Gastroesophageal sphincter (tissue), 3 donors: ENCODE measurements around the gene ADPRH.

Source experiments
- POLR2A ChIP-seq, 2 donors: fragments of 450-650 bp; IDR thresholded peaks; one replicate each; pipeline ENCODE4 v1.6.1; 2017; ENCODE audit warnings: antibody characterized with exemption in 2 of 2, mild to moderate bottlenecking in 2 of 2, moderate library complexity in 1 of 2
- TF ChIP-seq, protein P1 (sequence below), 4 experiments: fragments of 200-600 bp in 2 of 4; fragments of 450-650 bp in 2 of 4; sonication (generic) in 1 of 4; IDR thresholded peaks; one replicate each; pipeline ENCODE4 v1.5.1; 2017 to 2019; ENCODE audit warnings: antibody characterized with exemption in 4 of 4, mild to moderate bottlenecking in 2 of 4, moderate library complexity in 2 of 4

DNA sequence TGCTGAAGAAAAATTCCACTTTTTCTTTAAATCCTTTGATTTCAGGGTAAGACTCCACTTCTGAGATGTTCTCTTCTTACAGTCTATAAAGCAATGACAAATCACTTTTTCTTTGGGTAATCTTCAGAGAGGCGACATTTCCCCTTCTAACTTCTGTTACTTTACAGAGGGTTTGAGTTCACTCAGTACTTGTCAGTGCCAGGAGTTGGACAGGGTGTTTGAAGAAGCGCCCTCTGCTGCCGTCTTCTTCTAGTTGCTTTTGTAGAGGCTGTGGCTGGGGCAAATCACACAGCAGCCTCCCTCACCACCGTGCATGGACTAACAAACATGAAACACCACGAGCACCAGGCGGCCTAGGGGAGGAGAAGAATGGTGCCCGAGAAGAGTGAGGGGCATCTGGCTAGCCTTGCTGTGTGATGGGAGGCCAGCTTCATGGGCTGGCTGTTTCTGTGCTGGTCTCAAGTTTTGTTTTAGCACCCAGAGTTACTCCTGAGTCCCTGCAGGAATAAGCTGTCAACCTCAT is 19.8 kb upstream of the ADPRH start, which contains the start of gene CD80:
- TF ChIP-seq, protein P1, sequence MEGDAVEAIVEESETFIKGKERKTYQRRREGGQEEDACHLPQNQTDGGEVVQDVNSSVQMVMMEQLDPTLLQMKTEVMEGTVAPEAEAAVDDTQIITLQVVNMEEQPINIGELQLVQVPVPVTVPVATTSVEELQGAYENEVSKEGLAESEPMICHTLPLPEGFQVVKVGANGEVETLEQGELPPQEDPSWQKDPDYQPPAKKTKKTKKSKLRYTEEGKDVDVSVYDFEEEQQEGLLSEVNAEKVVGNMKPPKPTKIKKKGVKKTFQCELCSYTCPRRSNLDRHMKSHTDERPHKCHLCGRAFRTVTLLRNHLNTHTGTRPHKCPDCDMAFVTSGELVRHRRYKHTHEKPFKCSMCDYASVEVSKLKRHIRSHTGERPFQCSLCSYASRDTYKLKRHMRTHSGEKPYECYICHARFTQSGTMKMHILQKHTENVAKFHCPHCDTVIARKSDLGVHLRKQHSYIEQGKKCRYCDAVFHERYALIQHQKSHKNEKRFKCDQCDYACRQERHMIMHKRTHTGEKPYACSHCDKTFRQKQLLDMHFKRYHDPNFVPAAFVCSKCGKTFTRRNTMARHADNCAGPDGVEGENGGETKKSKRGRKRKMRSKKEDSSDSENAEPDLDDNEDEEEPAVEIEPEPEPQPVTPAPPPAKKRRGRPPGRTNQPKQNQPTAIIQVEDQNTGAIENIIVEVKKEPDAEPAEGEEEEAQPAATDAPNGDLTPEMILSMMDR (IDR thresholded peaks at IDR 0.05) = peak in 2 of 4 experiments; percentile 14 to 40
- no peak for TF ChIP-seq POLR2A (IDR thresholded peaks at IDR 0.05)
